Right lobe of liver (tissue), 6 donors: ENCODE measurements around the gene C11orf65. TPM values are rescaled to one million over a fixed set of nuclear protein-coding genes. Genes with fewer than 3 reads are reported as not detected.

Experiments used
- ATAC-seq, 4 donors: fragments of 200-7000 bp; cut with Tn5 transposase; one replicate each; pipeline ENCODE4 v1.9.1; 2020; ENCODE audit warnings: mild to moderate bottlenecking in 4 of 4, moderate library complexity in 4 of 4
- DNase-seq, 3 donors: peaks; one replicate each; pipeline ENCODE4 v3.0.0-alpha.2; 2020
- H3K27ac ChIP-seq, 3 donors: fragments of 200-600 bp; one replicate each; pipeline ENCODE4 v1.8.0; 2022
- H3K27me3 ChIP-seq, 2 donors: fragments of 200-600 bp; one replicate each; pipeline ENCODE4 v1.8.0; 2022
- H3K36me3 ChIP-seq, 4 donors: fragments of 200-600 bp; sonication (generic) in 1 of 4; one replicate each; pipeline versions ENCODE4 v1.5.1 to v1.8.0; 2017 to 2022; ENCODE audit warnings: control low read depth in 1 of 4
- H3K4me1 ChIP-seq, 4 donors: fragments of 200-600 bp; sonication (generic) in 1 of 4; one replicate each; pipeline versions ENCODE4 v1.5.1 to v1.8.0; 2017 to 2022; ENCODE audit warnings: control low read depth in 1 of 4
- H3K4me3 ChIP-seq, 3 donors: fragments of 200-600 bp; one replicate each; pipeline ENCODE4 v1.8.0; 2022
- H3K9me3 ChIP-seq, 4 donors: fragments of 200-600 bp; sonication (generic) in 1 of 4; one replicate each; pipeline versions ENCODE4 v1.5.1 to v1.8.0; 2017 to 2022; ENCODE audit warnings: control low read depth in 1 of 4
- CTCF ChIP-seq, 4 donors: fragments of 200-600 bp in 3 of 4; fragments of 450-650 bp in 1 of 4; IDR thresholded peaks; one replicate each; pipeline versions ENCODE4 v1.5.1 to v1.8.0; 2016 to 2022; ENCODE audit warnings: antibody characterized with exemption in 4 of 4, mild to moderate bottlenecking in 2 of 4
- POLR2A ChIP-seq: fragments of 450-650 bp; IDR thresholded peaks from one replicate; pipeline ENCODE4 v1.6.1; 2017; ENCODE audit warnings: antibody characterized with exemption, mild to moderate bottlenecking
- WGBS: methylation state at CpG from one replicate; pipeline ENCODE4 v1.1.6; 2018; ENCODE audit warnings: low coverage, low lambda C conversion rate; ENCODE audit not compliant: insufficient coverage; ENCODE audit errors: missing lambda C conversion rate; 5-methylcytosine and 5-hydroxymethylcytosine counted together
- intact Hi-C, 2 donors: fragments of 100-400 bp; cut with DNase I; formaldehyde crosslinking; loops; one replicate each; pipeline versions ENCODE4 v1.11.2 to v1.14.1; 2022
- total RNA-seq, 6 experiments: library from RNA; depleted of rRNA in 2 of 6; stranded (reverse); fragments of >200 nt in 2 of 6; fragmentation: NEBNext Ultra II Directional in 3 of 6; extraction: Animal tissue kit (Norgen Biotek cat#: 25700) in 3 of 6; gene quantifications; one replicate each; pipeline versions ENCODE4 v1.1.0 to v1.2.4, GENCODE V29; 2016 to 2023
- donor health status: DM: no; HTN: yes; CAD: no.
- donor health status: DM: no; HTN: no; CAD: no.
- donor health status: DM: no; HTN: no; CAD: no.
- donor health status: DM: no; HTN: yes; CAD: no.
- donor health status: DM: no; HTN: yes; CAD: no.

The C11orf65 gene
- total RNA-seq, 6 experiments from 2014 or later: 0.18 to 0.88 (median 0.58) TPM

GRCh38 chr11:108508653-108509593 is 41.6 kb upstream of the C11orf65 start:
- ATAC-seq (no peak), DNase-seq (no peak)
- Histone ChIP-seq H3K4me3 (no peak overlapping the region), H3K36me3 (peaks cover 0 to 9% (median 3%) of the 10 kb centered on the region in 4 donors), H3K4me1 (no peaks in the 10 kb centered on the region), H3K9me3 (no peaks in the 10 kb centered on the region), H3K27ac (no peak overlapping the region), H3K27me3 (no peaks in the 10 kb centered on the region)
- intact Hi-C loops: no loop called here
- TF ChIP-seq CTCF (IDR thresholded peaks at IDR 0.05): no peak
- TF ChIP-seq POLR2A: no peak
- WGBS: 62% methylated on average over 3 of the region's 3 CpGs

DNA sequence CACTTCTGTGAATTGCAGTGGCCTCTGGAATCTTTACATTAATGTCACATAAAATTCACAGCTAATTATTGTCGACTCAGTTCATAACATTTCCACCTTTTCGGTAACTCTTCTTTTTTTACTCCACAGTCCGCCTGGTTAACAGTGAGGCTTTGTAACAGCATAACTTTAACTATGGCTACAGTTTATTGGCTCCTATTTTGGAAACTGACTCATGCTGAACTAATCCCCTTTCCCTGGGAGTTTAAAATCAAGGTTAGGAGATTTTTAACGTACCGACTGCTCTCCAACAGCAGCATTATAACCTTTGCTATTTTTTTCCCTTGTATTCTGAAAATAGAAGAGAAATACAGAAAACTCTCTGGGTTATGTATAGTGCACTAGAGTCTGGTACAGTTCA is 34.1 kb upstream of the C11orf65 start:
- H3K9me3 ChIP-seq: no peaks in the 10 kb centered on the region
- no peaks in the 10 kb centered on the region for H3K36me3 ChIP-seq
- H3K27ac ChIP-seq: no peak overlapping the region
- ATAC-seq: no peak
- WGBS: 86% methylated on average over 5 of the region's 5 CpGs
- TF ChIP-seq POLR2A: no peak
- no peak for TF ChIP-seq CTCF (IDR thresholded peaks at IDR 0.05)
- no peak overlapping the region for H3K4me3 ChIP-seq
- no peak for DNase-seq
- no peaks in the 10 kb centered on the region for H3K27me3 ChIP-seq
- intact Hi-C loops: no loop called here
- peaks cover 0 to 5% (median 0%) of the 10 kb centered on the region in 4 donors for H3K4me1 ChIP-seq

DNA sequence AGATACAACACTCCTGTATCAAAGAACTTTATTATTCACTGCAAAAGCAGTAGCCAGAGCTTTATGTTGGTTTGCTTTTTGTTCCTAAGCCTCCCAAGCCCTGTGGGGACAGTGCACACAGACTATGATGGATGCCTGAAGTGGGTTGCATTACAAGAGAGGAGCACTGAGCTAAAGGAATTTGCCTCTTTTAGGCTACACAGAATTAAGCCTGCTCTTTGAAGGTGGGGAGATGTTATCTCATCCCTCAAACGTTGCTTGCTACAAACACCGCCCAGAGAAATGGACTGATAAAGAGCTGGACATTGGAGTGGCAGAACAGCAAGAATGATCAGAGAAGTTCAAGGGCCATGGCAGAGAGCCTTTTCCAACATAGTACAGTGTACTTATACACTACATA is 33.4 kb upstream of the C11orf65 start:
- TF ChIP-seq CTCF (IDR thresholded peaks at IDR 0.05) (no peak), POLR2A (no peak)
- intact Hi-C loops: no loop called here
- Histone ChIP-seq H3K27ac (no peak overlapping the region), H3K9me3 (no peaks in the 10 kb centered on the region), H3K27me3 (no peaks in the 10 kb centered on the region), H3K4me3 (no peak overlapping the region), H3K4me1 (peaks cover 0 to 5% (median 0%) of the 10 kb centered on the region in 4 donors), H3K36me3 (no peaks in the 10 kb centered on the region)
- DNase-seq (no peak), ATAC-seq (no peak)
- WGBS: 60% methylated on average over 2 of the region's 2 CpGs

GRCh38 chr11:108500169-108500568 is 32.8 kb upstream of the C11orf65 start:
- WGBS: 79% methylated on average over 4 of the region's 4 CpGs
- Histone ChIP-seq H3K27me3 (no peaks in the 10 kb centered on the region), H3K4me3 (no peak overlapping the region), H3K36me3 (no peaks in the 10 kb centered on the region), H3K27ac (no peak overlapping the region), H3K9me3 (no peaks in the 10 kb centered on the region), H3K4me1 (peaks cover 0 to 5% (median 0%) of the 10 kb centered on the region in 4 donors)
- DNase-seq (no peak), ATAC-seq (no peak)
- intact Hi-C loops: no loop called here
- no peak for TF ChIP-seq POLR2A

- Histone ChIP-seq H3K27me3 (no peaks in the 10 kb centered on the region), H3K27ac (peak overlapping the region; percentile 90 to 96 (median 93)), H3K36me3 (no peaks in the 10 kb centered on the region), H3K9me3 (no peaks in the 10 kb centered on the region), H3K4me3 (peak overlapping the region; percentile 71 to 87 (median 77)), H3K4me1 (peaks cover 0 to 5% (median 0%) of the 10 kb centered on the region in 4 donors)
- DNase-seq (no peak), ATAC-seq (no peak)
- intact Hi-C loops: no loop called here
- 73% methylated on average over 26 of the region's 29 CpGs for WGBS
- no peak for TF ChIP-seq CTCF (IDR thresholded peaks at IDR 0.05)
- no peak for TF ChIP-seq POLR2A
Observed at GRCh38 chr11:108498816-108499408, 31.6 kb upstream of the C11orf65 start.
